ENCODE data around the gene RRAGD.
"Not testable (repeated sequence)": the region's sequence is repeated elsewhere in the genome, so short reads cannot be mapped to it uniquely, and the experiment has no call there.

Gene RRAGD

GRCh38 chr6:89411145-89412070 is 665 bp downstream of the RRAGD start:
- DNase-seq, result no peak

- DNase-seq, result no peak
Measured at GRCh38 chr6:89410788-89411144, 1.3 kb downstream of the RRAGD start.

GRCh38 chr6:89410231-89410761 is 1.8 kb downstream of the RRAGD start:
- DNase-seq, result no peak

GRCh38 chr6:89409461-89410035 is 2.5 kb downstream of the RRAGD start:
- no peak for DNase-seq

GRCh38 chr6:89406141-89406540 is 5.9 kb downstream of the RRAGD start:
- no peak for DNase-seq

- no peak for DNase-seq
Measured at GRCh38 chr6:89404512-89404911, 7.6 kb downstream of the RRAGD start.

GRCh38 chr6:89402776-89403175 is 9.3 kb downstream of the RRAGD start:
- no peak for DNase-seq

- no peak for DNase-seq
Measured at GRCh38 chr6:89400912-89401399, 11.1 kb downstream of the RRAGD start.

- DNase-seq, result no peak
Measured at GRCh38 chr6:89400050-89400449, 12.0 kb downstream of the RRAGD start.

GRCh38 chr6:89398762-89399525 is 13.1 kb downstream of the RRAGD start:
- DNase-seq, result no peak

- DNase-seq, result not testable (repeated sequence)
Measured at GRCh38 chr6:89397884-89398283, 14.2 kb downstream of the RRAGD start.

GRCh38 chr6:89393659-89394058 is 18.4 kb downstream of the RRAGD start:
- DNase-seq, result no peak

- DNase-seq, result no peak
Measured at GRCh38 chr6:89392823-89393222, 19.2 kb downstream of the RRAGD start.

GRCh38 chr6:89388846-89389245 is 23.2 kb downstream of the RRAGD start:
- DNase-seq, result no peak

- DNase-seq, result no peak
Measured at GRCh38 chr6:89387516-89388201, 24.4 kb downstream of the RRAGD start.

GRCh38 chr6:89386917-89387491 is 25.1 kb downstream of the RRAGD start:
- no peak for DNase-seq

- no peak for DNase-seq
Measured at GRCh38 chr6:89385846-89386245, 26.2 kb downstream of the RRAGD start.

- no peak for DNase-seq
Measured at GRCh38 chr6:89385156-89385667, 26.9 kb downstream of the RRAGD start.

- no peak for DNase-seq
Measured at GRCh38 chr6:89381031-89381430, 31.0 kb downstream of the RRAGD start.

GRCh38 chr6:89379281-89379680 is 32.8 kb downstream of the RRAGD start:
- no peak for DNase-seq

GRCh38 chr6:89378628-89379027 is 33.4 kb downstream of the RRAGD start:
- no peak for DNase-seq
